GM23338 (cell line): ENCODE results near the gene SLC25A17. TPM values are rescaled to one million over a fixed set of nuclear protein-coding genes. Genes with fewer than 3 reads are reported as not detected.
A peak's percentile ranks its signal among the peaks of the same experiment; 100 is the strongest.

Source experiments
- ATAC-seq: fragments of 200-7000 bp; cut with Tn5 transposase; 3 replicates; pipeline ENCODE4 v1.9.1; 2020
- DNase-seq: peaks from one replicate; pipeline ENCODE4 v3.0.0-alpha.2; 2015; ENCODE audit warnings: low spot score
- H2AFZ ChIP-seq: fragments of 200-600 bp; sonication (generic); 2 replicates; pipeline ENCODE4 v1.8.0; 2016; ENCODE audit warnings: antibody characterized with exemption, mild to moderate bottlenecking, moderate library complexity
- H3F3A ChIP-seq: fragments of 200-600 bp; sonication (generic); replicated peaks from 2 replicates; pipeline ENCODE4 v1.8.0; 2017; ENCODE audit warnings: antibody characterized with exemption, mixed run types, low read depth
- H3K27ac ChIP-seq: fragments of 200-600 bp; sonication (generic); 2 replicates; pipeline ENCODE4 v1.6.1; 2016; ENCODE audit warnings: low read depth
- H3K27me3 ChIP-seq: fragments of 200-600 bp; sonication (generic); 2 replicates; pipeline ENCODE4 v1.8.0; 2016; ENCODE audit warnings: mild to moderate bottlenecking, mixed run types, moderate library complexity; ENCODE audit not compliant: insufficient read depth
- H3K36me3 ChIP-seq: fragments of 200-600 bp; sonication (generic); 2 replicates; pipeline ENCODE4 v1.8.0; 2016; ENCODE audit warnings: mild to moderate bottlenecking; ENCODE audit not compliant: insufficient read depth
- H3K4me1 ChIP-seq: fragments of 200-600 bp; sonication (generic); 2 replicates; pipeline ENCODE4 v1.8.0; 2016; ENCODE audit warnings: mild to moderate bottlenecking, moderate library complexity; ENCODE audit not compliant: insufficient read depth
- H3K4me2 ChIP-seq: fragments of 200-600 bp; sonication (generic); 2 replicates; pipeline ENCODE4 v1.7.1; 2017; ENCODE audit warnings: mixed run types
- H3K4me3 ChIP-seq: fragments of 200-600 bp; sonication (generic); 2 replicates; pipeline ENCODE4 v1.6.1; 2016; ENCODE audit warnings: mixed run types
- H3K79me2 ChIP-seq: fragments of 200-600 bp; sonication (generic); replicated peaks from 2 replicates; pipeline ENCODE4 v1.8.0; 2017; ENCODE audit warnings: mild to moderate bottlenecking; ENCODE audit not compliant: insufficient read depth
- H3K9me2 ChIP-seq: fragments of 200-600 bp; sonication (generic); 2 replicates; pipeline ENCODE4 v1.8.0; 2017; ENCODE audit not compliant: insufficient read depth
- H4K20me1 ChIP-seq: fragments of 200-600 bp; sonication (generic); replicated peaks from 2 replicates; pipeline ENCODE4 v1.8.0; 2017; ENCODE audit warnings: mild to moderate bottlenecking; ENCODE audit not compliant: insufficient read depth
- H3K27ac Mint-ChIP-seq: 2 replicates; pipeline ENCODE4 v1.8.0; 2020; ENCODE audit warnings: inconsistent platforms, mild to moderate bottlenecking, moderate library complexity, mixed read lengths
- H3K27me3 Mint-ChIP-seq: 3 replicates; pipeline ENCODE4 v1.8.0; 2022; ENCODE audit warnings: low read depth, mild to moderate bottlenecking, moderate library complexity, mixed read lengths, inconsistent platforms; ENCODE audit not compliant: insufficient read depth, poor library complexity
- H3K36me3 Mint-ChIP-seq: 3 replicates; pipeline ENCODE4 v1.8.0; 2021; ENCODE audit warnings: low read depth, mild to moderate bottlenecking, inconsistent platforms, moderate library complexity, mixed read lengths
- H3K4me1 Mint-ChIP-seq: 3 replicates; pipeline ENCODE4 v1.8.0; 2020; ENCODE audit warnings: mild to moderate bottlenecking, inconsistent platforms, mixed read lengths
- H3K4me3 Mint-ChIP-seq: 3 replicates; pipeline ENCODE4 v1.8.0; 2021; ENCODE audit warnings: moderate library complexity, mild to moderate bottlenecking, inconsistent platforms, mixed read lengths
- H3K9me3 Mint-ChIP-seq: 3 replicates; pipeline ENCODE4 v1.8.0; 2020; ENCODE audit warnings: moderate library complexity, mild to moderate bottlenecking, inconsistent platforms, mixed read lengths
- CTCF ChIP-seq, 2 experiments: fragments of 200-600 bp in 1 of 2; sonication (generic) in 1 of 2; conservative IDR thresholded peaks; 2 replicates each; pipeline versions ENCODE4 v1.5.1 to v1.6.1; 2016 to 2017; ENCODE audit warnings: antibody characterized with exemption in 2 of 2, low read depth in 2 of 2, mild to moderate bottlenecking in 2 of 2, moderate library complexity in 1 of 2
- JUNB ChIP-seq: IDR thresholded peaks from one replicate; pipeline ENCODE4 v1.6.1; 2016; ENCODE audit warnings: antibody characterized with exemption; ENCODE audit not compliant: unreplicated experiment
- POLR2AphosphoS5 ChIP-seq: IDR thresholded peaks from 2 replicates; pipeline ENCODE4 v1.6.1; 2016; ENCODE audit warnings: antibody characterized with exemption, low read depth
- STAT1 ChIP-seq: IDR thresholded peaks from one replicate; pipeline ENCODE4 v1.6.1; 2016; ENCODE audit warnings: antibody characterized with exemption; ENCODE audit not compliant: unreplicated experiment
- ZNF114 ChIP-seq: fragments of 250-450 bp; sonication (Bioruptor Pico); IDR thresholded peaks from 2 replicates; pipeline ENCODE4 v1.5.0; 2020; ENCODE audit warnings: mild to moderate bottlenecking, moderate library complexity
- ZNF462 ChIP-seq: fragments of 250-450 bp; sonication (Bioruptor Pico); IDR thresholded peaks from 2 replicates; pipeline ENCODE4 v1.5.0; 2020; ENCODE audit warnings: mild to moderate bottlenecking, moderate library complexity
- polyA plus RNA-seq: library from polyadenylated mRNA; unstranded; fragments of >200 nt; fragmentation: Nextera tagmentation; extraction: Ambion mirVana; gene quantifications from 2 replicates; pipeline ENCODE4 v1.2.1, GENCODE V29; 2016
- total RNA-seq: library from RNA; depleted of rRNA; stranded (reverse); fragments of >200 nt; shearing (Covaris generic); gene quantifications from 2 replicates; pipeline ENCODE4 v1.2.3, GENCODE V29; 2014

SLC25A17 gene
- total and polyA plus RNA-seq, 2 experiments from 2014 or later = 35.4 to 43.6 TPM

GRCh38 chr22:40726514-40726913, 92.6 kb downstream of the SLC25A17 start (continued):
- no peak for TF ChIP-seq ZNF462 (CRISPR knock-in tag)
- TF ChIP-seq POLR2AphosphoS5 = no peak
- TF ChIP-seq ZNF114 (CRISPR knock-in tag) = no peak
- no peak for TF ChIP-seq CTCF (conservative IDR thresholded peaks at IDR 0.05; ENCODE audit: low read depth in 2 of 2)
- TF ChIP-seq STAT1 = no peak

GRCh38 chr22:40723396-40723933, 95.7 kb downstream of the SLC25A17 start:
- Mint-ChIP-seq H3K9me3 (no peaks in the 10 kb centered on the region; the same call in 2 of the 3 replicates), H3K27me3 (peaks cover 11% of the 10 kb centered on the region), H3K4me3 (no peak overlapping the region), H3K36me3 (no peaks in the 10 kb centered on the region), H3K27ac (peak overlapping the region; percentile 3; the same call in 1 of the 2 replicates), H3K4me1 (peaks cover 39% of the 10 kb centered on the region)
- Histone ChIP-seq H4K20me1 (no peaks in the 10 kb centered on the region), H3K36me3 (no peaks in the 10 kb centered on the region), H3K27ac (no peak overlapping the region), H3K27me3 (no peaks in the 10 kb centered on the region), H3K9me2 (no peaks in the 10 kb centered on the region), H2AFZ (no peak overlapping the region), H3K79me2 (no peaks in the 10 kb centered on the region), H3K4me3 (no peak overlapping the region), H3K4me2 (no peak overlapping the region), H3F3A (peaks cover 8% of the 10 kb centered on the region), H3K4me1 (peaks cover 42% of the 10 kb centered on the region)
- ATAC-seq = no peak; the same call in 2 of the 3 replicates
- peak; percentile 65 for DNase-seq
- TF ChIP-seq JUNB (no peak), CTCF (conservative IDR thresholded peaks at IDR 0.05; ENCODE audit: low read depth in 2 of 2) (peak; percentile 36 to 57)
